C4-2B (cell line): ENCODE measurements around the gene JKAMP.

Experiments used
- ZFX ChIP-seq: fragments of 450-650 bp; IDR thresholded peaks from 2 replicates; pipeline ENCODE4 v1.6.1; 2017
- TF ChIP-seq, protein P1 (sequence below): fragments of 450-650 bp; conservative IDR thresholded peaks from 2 replicates; pipeline ENCODE4 v1.5.1; 2017; ENCODE audit warnings: mild to moderate bottlenecking

DNA sequence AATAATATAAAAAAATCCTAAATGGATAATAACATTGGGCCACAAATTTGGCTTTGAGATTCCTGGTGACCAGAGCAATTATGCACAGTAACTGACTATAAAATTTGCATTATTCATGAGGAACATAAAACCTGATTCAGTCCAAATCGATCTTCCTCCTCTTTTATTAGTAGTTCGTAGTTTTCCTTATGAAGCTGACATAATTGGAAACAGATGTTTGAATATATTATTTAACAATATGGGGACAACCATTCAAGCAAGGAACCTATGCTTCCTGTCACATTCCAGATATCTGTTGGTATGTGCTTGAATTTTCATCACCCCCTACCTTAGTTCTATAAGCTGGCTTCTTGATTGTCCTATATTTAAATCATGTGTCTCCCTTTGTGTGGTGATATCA is 57.4 kb downstream of the JKAMP start:
- TF ChIP-seq, protein P1, sequence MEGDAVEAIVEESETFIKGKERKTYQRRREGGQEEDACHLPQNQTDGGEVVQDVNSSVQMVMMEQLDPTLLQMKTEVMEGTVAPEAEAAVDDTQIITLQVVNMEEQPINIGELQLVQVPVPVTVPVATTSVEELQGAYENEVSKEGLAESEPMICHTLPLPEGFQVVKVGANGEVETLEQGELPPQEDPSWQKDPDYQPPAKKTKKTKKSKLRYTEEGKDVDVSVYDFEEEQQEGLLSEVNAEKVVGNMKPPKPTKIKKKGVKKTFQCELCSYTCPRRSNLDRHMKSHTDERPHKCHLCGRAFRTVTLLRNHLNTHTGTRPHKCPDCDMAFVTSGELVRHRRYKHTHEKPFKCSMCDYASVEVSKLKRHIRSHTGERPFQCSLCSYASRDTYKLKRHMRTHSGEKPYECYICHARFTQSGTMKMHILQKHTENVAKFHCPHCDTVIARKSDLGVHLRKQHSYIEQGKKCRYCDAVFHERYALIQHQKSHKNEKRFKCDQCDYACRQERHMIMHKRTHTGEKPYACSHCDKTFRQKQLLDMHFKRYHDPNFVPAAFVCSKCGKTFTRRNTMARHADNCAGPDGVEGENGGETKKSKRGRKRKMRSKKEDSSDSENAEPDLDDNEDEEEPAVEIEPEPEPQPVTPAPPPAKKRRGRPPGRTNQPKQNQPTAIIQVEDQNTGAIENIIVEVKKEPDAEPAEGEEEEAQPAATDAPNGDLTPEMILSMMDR = no peak
- no peak for TF ChIP-seq ZFX
